ENCODE results near the gene KCNIP4. TPM values are rescaled to one million over a fixed set of nuclear protein-coding genes. Genes with fewer than 3 reads are reported as not detected.
"Not testable (repeated sequence)": the region's sequence is repeated elsewhere in the genome, so short reads cannot be mapped to it uniquely, and the experiment has no call there.

KCNIP4 gene
- polyA plus RNA-seq, 4 donors = 1.3 to 3.7 TPM; not detected in 2

- Histone ChIP-seq H3K4me3 (ENCODE audit: low read depth in 1 of 3, low read length in 3 of 3) (no peak overlapping the region), H3K36me3 (ENCODE audit: control insufficient read depth in 3 of 3, insufficient read depth in 2 of 3, low read depth in 1 of 3, low read length in 3 of 3) (no peaks in the 10 kb centered on the region), H3K9me3 (ENCODE audit: control insufficient read depth in 2 of 2, insufficient read depth in 1 of 2, low read depth in 1 of 2, low read length in 1 of 2) (no peaks in the 10 kb centered on the region), H3K27me3 (ENCODE audit: control insufficient read depth in 3 of 3, insufficient read depth in 3 of 3, low read length in 3 of 3) (no peaks in the 10 kb centered on the region), H3K27ac (ENCODE audit: low read depth in 1 of 3, low read length in 2 of 3) (no peak overlapping the region), H3K4me1 (ENCODE audit: control insufficient read depth in 3 of 3, insufficient read depth in 2 of 3, low read depth in 1 of 3, low read length in 2 of 3) (no peaks in the 10 kb centered on the region)
- no peak for FAIRE-seq
- WGBS, 3 donors = 83 to 85% (median 83%) methylated on average over 2 of the region's 2 CpGs
- DNase-seq = no peak
Observed at GRCh38 chr4:21374641-21375368, 573.8 kb downstream of the KCNIP4 start.

GRCh38 chr4:21367567-21367966 is 581.0 kb downstream of the KCNIP4 start:
- Histone ChIP-seq H3K9me3 (ENCODE audit: control insufficient read depth in 2 of 2, insufficient read depth in 1 of 2, low read depth in 1 of 2, low read length in 1 of 2) (no peaks in the 10 kb centered on the region), H3K36me3 (ENCODE audit: control insufficient read depth in 3 of 3, insufficient read depth in 2 of 3, low read depth in 1 of 3, low read length in 3 of 3) (no peaks in the 10 kb centered on the region), H3K4me3 (ENCODE audit: low read depth in 1 of 3, low read length in 3 of 3) (no peak overlapping the region), H3K4me1 (ENCODE audit: control insufficient read depth in 3 of 3, insufficient read depth in 2 of 3, low read depth in 1 of 3, low read length in 2 of 3) (no peaks in the 10 kb centered on the region), H3K27me3 (ENCODE audit: control insufficient read depth in 3 of 3, insufficient read depth in 3 of 3, low read length in 3 of 3) (no peaks in the 10 kb centered on the region), H3K27ac (ENCODE audit: low read depth in 1 of 3, low read length in 2 of 3) (no peak overlapping the region)
- WGBS, 3 donors = 44 to 84% (median 48%) methylated on average over 2 of the region's 2 CpGs
- no peak for FAIRE-seq
- no peak for DNase-seq

- 32 to 58% (median 41%) methylated on average over 1 of the region's 1 CpG for WGBS, 3 donors
- DNase-seq (no peak), FAIRE-seq (no peak)
Observed at GRCh38 chr4:21366840-21367239, 581.7 kb downstream of the KCNIP4 start.

GRCh38 chr4:21366312-21366711 is 582.3 kb downstream of the KCNIP4 start:
- 30 to 49% (median 46%) methylated on average over 2 of the region's 2 CpGs for WGBS, 3 donors

More at GRCh38 chr4:21366840-21367239, 581.7 kb downstream of the KCNIP4 start:
- no peaks in the 10 kb centered on the region for H3K36me3 ChIP-seq (ENCODE audit: control insufficient read depth in 3 of 3, insufficient read depth in 2 of 3, low read depth in 1 of 3, low read length in 3 of 3)
- no peaks in the 10 kb centered on the region for H3K9me3 ChIP-seq (ENCODE audit: control insufficient read depth in 2 of 2, insufficient read depth in 1 of 2, low read depth in 1 of 2, low read length in 1 of 2)
- H3K4me3 ChIP-seq (ENCODE audit: low read depth in 1 of 3, low read length in 3 of 3) = no peak overlapping the region
- H3K4me1 ChIP-seq (ENCODE audit: control insufficient read depth in 3 of 3, insufficient read depth in 2 of 3, low read depth in 1 of 3, low read length in 2 of 3) = no peaks in the 10 kb centered on the region
- no peak overlapping the region for H3K27ac ChIP-seq (ENCODE audit: low read depth in 1 of 3, low read length in 2 of 3)
- no peaks in the 10 kb centered on the region for H3K27me3 ChIP-seq (ENCODE audit: control insufficient read depth in 3 of 3, insufficient read depth in 3 of 3, low read length in 3 of 3)

GRCh38 chr4:21363701-21364100 is 584.9 kb downstream of the KCNIP4 start:
- no peak overlapping the region for H3K27ac ChIP-seq (ENCODE audit: low read depth in 1 of 3, low read length in 2 of 3)
- DNase-seq (no peak), FAIRE-seq (no peak)
- H3K4me3 ChIP-seq (ENCODE audit: low read depth in 1 of 3, low read length in 3 of 3) = no peak overlapping the region
- H3K36me3 ChIP-seq (ENCODE audit: control insufficient read depth in 3 of 3, insufficient read depth in 2 of 3, low read depth in 1 of 3, low read length in 3 of 3) = no peaks in the 10 kb centered on the region
- no peaks in the 10 kb centered on the region for H3K9me3 ChIP-seq (ENCODE audit: control insufficient read depth in 2 of 2, insufficient read depth in 1 of 2, low read depth in 1 of 2, low read length in 1 of 2)
- 39 to 67% (median 62%) methylated on average over 1 of the region's 1 CpG for WGBS, 3 donors
- no peaks in the 10 kb centered on the region for H3K4me1 ChIP-seq (ENCODE audit: control insufficient read depth in 3 of 3, insufficient read depth in 2 of 3, low read depth in 1 of 3, low read length in 2 of 3)
- H3K27me3 ChIP-seq (ENCODE audit: control insufficient read depth in 3 of 3, insufficient read depth in 3 of 3, low read length in 3 of 3) = no peaks in the 10 kb centered on the region

More at GRCh38 chr4:21366312-21366711, 582.3 kb downstream of the KCNIP4 start:
- Histone ChIP-seq H3K4me3 (ENCODE audit: low read depth in 1 of 3, low read length in 3 of 3) (no peak overlapping the region), H3K27ac (ENCODE audit: low read depth in 1 of 3, low read length in 2 of 3) (no peak overlapping the region), H3K4me1 (ENCODE audit: control insufficient read depth in 3 of 3, insufficient read depth in 2 of 3, low read depth in 1 of 3, low read length in 2 of 3) (no peaks in the 10 kb centered on the region), H3K27me3 (ENCODE audit: control insufficient read depth in 3 of 3, insufficient read depth in 3 of 3, low read length in 3 of 3) (no peaks in the 10 kb centered on the region), H3K36me3 (ENCODE audit: control insufficient read depth in 3 of 3, insufficient read depth in 2 of 3, low read depth in 1 of 3, low read length in 3 of 3) (no peaks in the 10 kb centered on the region), H3K9me3 (ENCODE audit: control insufficient read depth in 2 of 2, insufficient read depth in 1 of 2, low read depth in 1 of 2, low read length in 1 of 2) (no peaks in the 10 kb centered on the region)
- no peak for FAIRE-seq
- DNase-seq = no peak

- not testable (repeated sequence) for H3K36me3 ChIP-seq (ENCODE audit: control insufficient read depth in 3 of 3, insufficient read depth in 2 of 3, low read depth in 1 of 3, low read length in 3 of 3); H3K4me3 ChIP-seq (ENCODE audit: low read depth in 1 of 3, low read length in 3 of 3); DNase-seq; H3K27me3 ChIP-seq (ENCODE audit: control insufficient read depth in 3 of 3, insufficient read depth in 3 of 3, low read length in 3 of 3); H3K9me3 ChIP-seq (ENCODE audit: control insufficient read depth in 2 of 2, insufficient read depth in 1 of 2, low read depth in 1 of 2, low read length in 1 of 2); H3K4me1 ChIP-seq (ENCODE audit: control insufficient read depth in 3 of 3, insufficient read depth in 2 of 3, low read depth in 1 of 3, low read length in 2 of 3); H3K27ac ChIP-seq (ENCODE audit: low read depth in 1 of 3, low read length in 2 of 3); FAIRE-seq
- 73 to 87% (median 86%) methylated on average over 4 of the region's 4 CpGs for WGBS, 3 donors
Observed at GRCh38 chr4:21352354-21352753, 596.2 kb downstream of the KCNIP4 start.

- FAIRE-seq = no peak
- no peak overlapping the region for H3K4me3 ChIP-seq (ENCODE audit: low read depth in 1 of 3, low read length in 3 of 3)
- peaks cover 0 to 4% of the 10 kb centered on the region in 2 donors for H3K9me3 ChIP-seq (ENCODE audit: control insufficient read depth in 2 of 2, insufficient read depth in 1 of 2, low read depth in 1 of 2, low read length in 1 of 2)
- H3K36me3 ChIP-seq (ENCODE audit: control insufficient read depth in 3 of 3, insufficient read depth in 2 of 3, low read depth in 1 of 3, low read length in 3 of 3) = no peaks in the 10 kb centered on the region
- WGBS, 3 donors = 25 to 46% (median 46%) methylated on average over 1 of the region's 1 CpG
- no peak overlapping the region for H3K27ac ChIP-seq (ENCODE audit: low read depth in 1 of 3, low read length in 2 of 3)
- DNase-seq = no peak
- H3K27me3 ChIP-seq (ENCODE audit: control insufficient read depth in 3 of 3, insufficient read depth in 3 of 3, low read length in 3 of 3) = no peaks in the 10 kb centered on the region
- H3K4me1 ChIP-seq (ENCODE audit: control insufficient read depth in 3 of 3, insufficient read depth in 2 of 3, low read depth in 1 of 3, low read length in 2 of 3) = no peaks in the 10 kb centered on the region
Observed at GRCh38 chr4:21347142-21347541, 601.4 kb downstream of the KCNIP4 start.

- Histone ChIP-seq H3K9me3 (ENCODE audit: control insufficient read depth in 2 of 2, insufficient read depth in 1 of 2, low read depth in 1 of 2, low read length in 1 of 2) (no peaks in the 10 kb centered on the region), H3K4me3 (ENCODE audit: low read depth in 1 of 3, low read length in 3 of 3) (no peak overlapping the region), H3K27me3 (ENCODE audit: control insufficient read depth in 3 of 3, insufficient read depth in 3 of 3, low read length in 3 of 3) (no peaks in the 10 kb centered on the region), H3K36me3 (ENCODE audit: control insufficient read depth in 3 of 3, insufficient read depth in 2 of 3, low read depth in 1 of 3, low read length in 3 of 3) (no peaks in the 10 kb centered on the region), H3K4me1 (ENCODE audit: control insufficient read depth in 3 of 3, insufficient read depth in 2 of 3, low read depth in 1 of 3, low read length in 2 of 3) (no peaks in the 10 kb centered on the region), H3K27ac (ENCODE audit: low read depth in 1 of 3, low read length in 2 of 3) (no peak overlapping the region)
- DNase-seq = no peak
- no peak for FAIRE-seq
- WGBS, 3 donors = 79 to 86% (median 85%) methylated on average over 3 of the region's 3 CpGs
Observed at GRCh38 chr4:21327976-21328700, 620.4 kb downstream of the KCNIP4 start.
